NCI-H748 treated with DMSO at 0.1 percent for 48 hours (cell line): ENCODE data around the gene MS4A12.
"Not testable (repeated sequence)": the region's sequence is repeated elsewhere in the genome, so short reads cannot be mapped to it uniquely, and the experiment has no call there.

Source experiments
- DNase-seq: peaks from one replicate; lab custom pipeline; 2025; lab: John Stamatoyannopoulos, UW

Gene MS4A12

DNA sequence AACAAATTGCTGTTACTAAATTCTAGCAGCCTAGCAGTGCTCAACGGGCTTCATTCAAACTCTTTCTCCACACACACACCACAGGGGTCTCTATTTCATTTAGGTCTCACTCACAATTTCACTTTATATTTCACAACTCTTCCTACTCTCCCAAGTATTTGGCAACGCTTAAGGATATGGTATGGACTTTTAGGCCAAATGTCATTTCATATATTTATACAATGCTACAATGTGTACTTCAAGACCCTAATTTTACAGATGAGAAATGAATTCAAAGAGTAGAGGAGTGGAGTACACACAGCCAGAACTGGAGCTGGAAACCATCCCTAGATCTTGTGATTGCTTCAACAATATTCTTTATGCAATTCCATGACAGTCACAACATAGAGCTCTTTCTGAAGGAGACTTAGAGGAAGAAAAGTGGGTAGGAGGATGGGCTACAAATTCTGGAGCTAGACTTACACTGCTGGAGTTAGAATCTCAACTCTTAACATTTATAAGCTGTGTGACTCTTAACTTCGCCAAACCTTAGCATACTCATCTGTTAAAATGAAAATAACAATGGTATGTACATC, 20.2 kb downstream of the MS4A12 start:
- no peak for DNase-seq

DNA sequence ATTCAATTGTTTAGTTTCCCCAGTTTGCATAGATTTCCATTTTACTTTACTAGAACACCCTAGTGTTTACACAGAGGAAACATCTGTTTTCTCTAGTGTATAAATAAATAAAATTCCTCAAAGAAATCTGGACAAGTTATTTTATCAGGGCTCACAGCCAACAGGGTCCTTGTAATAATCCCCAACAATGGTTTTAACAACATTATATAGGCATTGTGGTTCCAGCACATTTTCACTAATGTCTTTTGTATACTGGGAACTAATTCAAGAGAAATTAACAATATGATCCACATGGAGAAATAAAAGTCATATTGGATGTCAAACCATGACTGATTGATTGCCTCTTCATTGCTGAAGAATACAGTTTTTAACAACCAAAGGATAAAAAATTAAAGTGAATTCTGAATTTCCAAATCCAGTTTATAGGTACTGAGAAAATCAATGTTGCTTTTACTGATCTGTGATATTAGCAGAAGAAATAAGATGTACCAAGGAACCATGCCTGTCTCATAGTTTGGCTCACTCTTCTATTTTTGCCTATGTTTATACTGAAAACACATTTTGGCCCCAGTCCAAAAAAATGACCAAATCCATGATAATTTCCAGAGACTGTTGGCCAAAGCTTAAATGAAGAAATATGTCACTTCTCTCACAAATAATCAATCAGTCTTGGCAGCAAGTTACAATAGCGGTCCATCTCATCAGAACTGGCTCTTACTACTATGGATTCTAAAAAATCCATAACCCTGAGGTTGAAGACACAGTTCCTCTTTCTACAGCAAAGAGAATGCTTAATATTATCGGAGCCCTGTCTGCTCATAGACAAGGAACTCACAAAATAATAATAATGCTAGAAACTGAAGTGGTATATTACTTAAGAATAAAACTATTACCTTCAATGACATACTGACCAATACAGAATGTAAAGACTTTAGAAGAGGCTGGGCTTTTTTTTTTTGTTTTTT, 21.2 kb downstream of the MS4A12 start:
- no peak for DNase-seq

DNA sequence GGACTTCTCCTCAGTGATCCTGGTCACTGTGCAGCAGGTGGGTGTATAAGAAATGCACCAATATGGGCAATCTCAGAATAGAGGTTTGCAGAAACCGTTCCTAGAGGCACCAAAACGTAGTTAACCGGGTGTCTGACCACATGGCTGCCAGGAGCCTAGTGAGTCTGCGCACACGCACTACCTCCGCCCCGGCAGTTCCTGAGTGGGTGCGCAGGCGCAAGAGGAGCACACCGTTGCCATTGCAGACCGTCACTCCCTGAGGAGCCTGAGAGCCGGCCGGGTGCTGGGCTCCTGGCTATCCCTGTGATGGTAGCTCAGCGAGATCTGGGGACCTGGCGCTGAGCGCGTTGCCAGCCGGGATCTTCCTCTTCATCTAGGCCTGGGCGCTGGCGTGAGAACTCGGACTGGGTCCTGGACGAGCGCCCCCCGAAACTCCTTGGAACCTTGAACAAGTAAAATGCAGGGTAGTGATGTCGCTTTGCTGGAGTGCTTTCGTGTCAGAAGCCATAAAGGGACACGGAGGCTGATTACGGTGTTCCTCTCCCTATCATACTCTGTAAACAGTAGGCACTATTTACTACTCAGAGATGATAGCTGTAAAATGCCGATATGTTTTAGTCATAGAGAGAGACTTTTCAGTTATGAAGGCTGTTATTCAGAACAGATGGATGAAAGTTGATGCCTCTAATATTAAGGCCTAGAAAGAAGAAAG, 22.7 kb downstream of the MS4A12 start, which contains the start of gene MS4A13:
Gene MS4A13, plus strand, starts transcription at position 249 of the 712 bp plus-strand sequence. CDS start 2,692 bp downstream, outside the sequence.
- DNase-seq = no peak

DNA sequence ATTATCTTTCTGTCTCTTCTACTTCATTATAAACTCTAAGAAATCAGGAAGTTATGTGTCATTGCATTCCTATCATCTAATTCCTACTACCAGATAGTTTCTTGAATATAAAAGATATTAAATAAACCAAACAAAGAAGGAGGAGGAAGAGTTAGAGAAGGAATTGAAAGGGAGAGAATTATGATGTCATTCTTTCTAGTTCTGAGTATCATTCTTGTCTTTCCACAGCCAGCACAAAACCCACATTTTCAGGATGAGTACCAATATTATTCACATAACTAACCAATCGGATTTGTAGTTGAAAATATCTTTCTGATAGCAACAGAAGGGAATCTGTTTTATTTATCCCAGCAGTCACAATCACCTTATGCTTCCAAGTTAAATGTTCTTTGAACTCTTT, 35.9 kb downstream of the MS4A12 start:
- DNase-seq = no peak

DNA sequence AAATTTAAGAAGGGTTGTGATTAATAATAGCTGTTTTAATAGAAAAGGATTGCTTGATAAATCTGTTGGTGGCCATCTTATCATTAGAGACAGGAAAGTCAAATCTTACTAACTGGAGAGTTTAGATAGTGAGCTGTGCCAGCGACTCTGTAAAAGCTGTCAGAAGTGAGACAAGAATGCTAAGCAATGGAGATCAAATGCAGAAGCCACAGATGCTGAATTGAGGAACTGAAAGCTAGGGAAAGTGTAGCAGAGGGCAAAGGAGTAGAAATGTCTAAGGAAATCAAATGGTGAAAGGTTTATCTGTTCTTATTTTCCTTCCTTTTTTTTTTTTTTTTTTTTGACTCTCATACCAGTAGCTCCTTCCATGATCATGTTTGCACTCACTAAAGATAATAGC, 36.4 kb downstream of the MS4A12 start:
- no peak for DNase-seq

DNA sequence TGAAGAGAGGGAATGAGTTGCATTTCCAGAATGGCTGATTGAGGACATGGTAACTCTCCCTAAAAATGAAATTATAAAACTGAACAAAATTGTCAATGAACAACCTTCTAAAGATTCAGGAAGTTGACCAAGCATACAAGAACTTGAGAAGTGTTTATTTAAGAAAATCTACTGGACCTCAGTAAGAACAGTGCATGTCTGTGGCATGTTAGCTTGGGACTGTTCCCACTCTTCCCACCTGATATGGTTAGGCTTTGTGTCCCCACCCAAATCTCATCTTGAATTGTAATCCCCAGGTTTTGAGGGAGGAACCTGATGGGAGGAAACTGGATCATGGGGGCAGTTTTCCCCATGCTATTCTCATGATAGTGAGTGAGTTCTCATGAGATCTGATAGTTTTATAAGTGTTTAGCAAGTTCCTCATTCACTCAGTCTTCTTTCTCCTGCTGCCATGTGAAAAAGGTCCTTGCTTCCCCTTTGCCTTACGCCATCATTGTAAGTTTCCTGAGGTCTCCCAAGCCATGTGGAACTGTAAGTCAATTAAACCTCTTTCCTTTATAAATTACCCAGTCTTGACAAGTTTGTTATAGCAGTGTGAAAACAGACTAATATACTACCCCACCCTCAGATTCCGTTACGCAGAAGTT, 38.0 kb downstream of the MS4A12 start:
- DNase-seq = no peak

DNA sequence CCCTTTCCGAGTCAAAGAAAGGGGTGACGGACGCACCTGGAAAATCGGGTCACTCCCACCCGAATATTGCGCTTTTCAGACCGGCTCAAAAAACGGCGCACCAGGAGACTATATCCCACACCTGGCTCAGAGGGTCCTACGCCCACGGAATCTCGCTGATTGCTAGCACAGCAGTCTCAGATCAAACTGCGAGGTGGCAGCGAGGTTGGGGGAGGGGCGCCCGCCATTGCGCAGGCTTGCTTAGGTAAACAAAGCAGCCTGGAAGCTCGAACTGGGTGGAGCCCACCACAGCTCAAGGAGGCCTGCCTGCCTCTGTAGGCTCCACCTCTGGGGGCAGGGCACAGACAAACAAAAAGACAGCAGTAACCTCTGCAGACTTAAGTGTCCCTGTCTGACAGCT, 39.8 kb downstream of the MS4A12 start:
- not testable (repeated sequence) for DNase-seq

DNA sequence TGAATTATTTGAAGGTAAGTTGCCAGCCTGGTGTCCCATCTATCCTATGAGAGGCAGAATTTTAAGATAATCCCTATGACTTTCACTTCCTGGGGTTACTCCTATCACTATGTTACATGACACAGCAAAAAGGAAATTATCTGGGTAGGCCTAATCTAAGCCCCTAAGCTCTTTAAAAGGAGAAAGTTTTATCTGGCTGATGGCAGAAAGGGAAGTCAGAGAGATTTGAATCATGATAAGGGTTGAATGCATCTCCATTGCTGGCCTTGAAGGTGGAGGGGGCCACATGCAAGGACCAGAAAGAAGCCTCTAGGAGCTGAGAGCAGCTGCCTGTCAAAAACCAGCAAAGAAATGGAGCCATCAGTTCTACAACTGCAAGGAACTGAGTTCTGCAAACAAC, 46.0 kb downstream of the MS4A12 start:
- DNase-seq = not testable (repeated sequence)

DNA sequence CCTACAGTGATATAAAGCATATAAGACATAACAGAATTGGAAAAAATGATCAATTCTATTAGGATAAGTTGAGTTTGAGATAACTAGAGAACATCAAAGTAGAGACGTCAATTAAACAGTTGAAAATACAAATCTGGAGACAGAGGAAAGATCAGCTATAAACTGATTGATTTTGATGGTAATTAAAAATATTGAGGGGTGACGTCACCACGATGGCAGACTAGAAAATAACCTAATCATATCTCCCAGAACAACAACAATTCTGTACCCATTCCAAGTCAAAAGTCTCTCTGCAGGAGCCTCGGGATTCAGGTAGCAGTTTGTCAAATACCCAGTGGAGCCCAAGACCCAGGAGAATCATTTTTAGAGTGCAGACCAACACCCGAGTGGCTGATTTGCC, 51.5 kb downstream of the MS4A12 start:
- DNase-seq = no peak
